ENCODE data around the gene PYGM.

GRCh38 chr11:64758330-64759079 lies 1.3 kb downstream of the PYGM start:
- TF ChIP-seq KDM1A (CRISPR knock-in tag; IDR thresholded peaks at IDR 0.05) (no peak), E2F1 (CRISPR knock-in tag; IDR thresholded peaks at IDR 0.05) (no peak), ZNF777 (CRISPR knock-in tag; IDR thresholded peaks at IDR 0.05) (no peak), ZMAT3 (CRISPR knock-in tag; conservative IDR thresholded peaks at IDR 0.05) (no peak), POLR2A (IDR thresholded peaks at IDR 0.05; ENCODE audit: insufficient read depth in 1 of 2, low read depth in 2 of 2, low read length in 2 of 2) (no peak), BRCA1 (CRISPR knock-in tag; IDR thresholded peaks at IDR 0.05) (no peak), SMC3 (IDR thresholded peaks at IDR 0.05; ENCODE audit: low read length) (no peak), SOX5 (CRISPR knock-in tag; IDR thresholded peaks at IDR 0.05; ENCODE audit: borderline replicate concordance) (no peak), CTCF (CRISPR knock-in tag; IDR thresholded peaks at IDR 0.05) (no peak), FOXK1 (CRISPR knock-in tag; IDR thresholded peaks at IDR 0.05; ENCODE audit: borderline replicate concordance, low read depth) (no peak)

All from HepG2 (cell line).